SIG-M5 treated with dmso at 0.1 percent for 504 hours (cell line): ENCODE data around the gene SIGLEC7.
"Not testable (repeated sequence)": the region's sequence is repeated elsewhere in the genome, so short reads cannot be mapped to it uniquely, and the experiment has no call there.

Source experiments
- DNase-seq: peaks from one replicate; lab custom pipeline; 2025; ENCODE audit not compliant: unreplicated experiment; lab: John Stamatoyannopoulos, UW

The SIGLEC7 gene

GRCh38 chr19:51137792-51138425, 4.2 kb upstream of the SIGLEC7 start:
- DNase-seq = no peak

- peak; percentile 68 for DNase-seq
These were observed 3.5 kb upstream of the SIGLEC7 start for GRCh38 chr19:51138549-51138979.

GRCh38 chr19:51139299-51140014, 2.6 kb upstream of the SIGLEC7 start:
- DNase-seq = peak; percentile 90

GRCh38 chr19:51140441-51140840, 1.7 kb upstream of the SIGLEC7 start:
- no peak for DNase-seq

- no peak for DNase-seq
These were observed 920 bp upstream of the SIGLEC7 start for GRCh38 chr19:51141181-51141580.

- DNase-seq = not testable (repeated sequence)
These were observed 841 bp downstream of the SIGLEC7 start for GRCh38 chr19:51142809-51143475.

GRCh38 chr19:51143486-51143885, 1.4 kb downstream of the SIGLEC7 start:
- no peak for DNase-seq

GRCh38 chr19:51144482-51145045, 2.5 kb downstream of the SIGLEC7 start:
- no peak for DNase-seq

- no peak for DNase-seq
These were observed 3.9 kb downstream of the SIGLEC7 start for GRCh38 chr19:51145916-51146493.

- no peak for DNase-seq
These were observed 4.7 kb downstream of the SIGLEC7 start for GRCh38 chr19:51146751-51147150.

- DNase-seq = no peak
These were observed 5.6 kb downstream of the SIGLEC7 start for GRCh38 chr19:51147663-51148062.

GRCh38 chr19:51148580-51148979, 6.5 kb downstream of the SIGLEC7 start:
- DNase-seq = no peak

- no peak for DNase-seq
These were observed 8.5 kb downstream of the SIGLEC7 start for GRCh38 chr19:51150627-51151026.

GRCh38 chr19:51156710-51157109, 14.6 kb downstream of the SIGLEC7 start:
- DNase-seq = no peak

- DNase-seq = no peak
These were observed 15.2 kb downstream of the SIGLEC7 start for GRCh38 chr19:51157265-51157664.

- peak; percentile 45 for DNase-seq
These were observed 16.5 kb downstream of the SIGLEC7 start for GRCh38 chr19:51158474-51159129.

- no peak for DNase-seq
These were observed 17.6 kb downstream of the SIGLEC7 start for GRCh38 chr19:51159656-51160055.

GRCh38 chr19:51161266-51161665, 19.2 kb downstream of the SIGLEC7 start:
- no peak for DNase-seq

- DNase-seq = no peak
These were observed 19.9 kb downstream of the SIGLEC7 start for GRCh38 chr19:51161867-51162496.

GRCh38 chr19:51163257-51163656, 21.2 kb downstream of the SIGLEC7 start:
- no peak for DNase-seq
